BLaER1 treated with 17β-estradiol and CSF1 and Interleukin-3, amounts not matched to agents 10 nM and 100 nM (cell line): ENCODE data around the gene EDDM13.
"Not testable (repeated sequence)": the region's sequence is repeated elsewhere in the genome, so short reads cannot be mapped to it uniquely, and the experiment has no call there.

Experiments
- H3K27ac ChIP-seq, 11 experiments: shearing (Covaris generic); formaldehyde crosslinking; 2 replicates each; pipeline ENCODE4 v1.8.1; 2022
- H3K27me3 ChIP-seq, 11 experiments: shearing (Covaris generic); formaldehyde crosslinking; 2 replicates each; pipeline ENCODE4 v1.8.1; 2022
- H3K36me3 ChIP-seq, 11 experiments: shearing (Covaris generic); formaldehyde crosslinking; 2 replicates each; pipeline ENCODE4 v1.8.1; 2022
- H3K4me1 ChIP-seq, 10 experiments: shearing (Covaris generic); formaldehyde crosslinking; 2 replicates each; pipeline ENCODE4 v1.8.1; 2022
- H3K4me2 ChIP-seq, 11 experiments: shearing (Covaris generic); formaldehyde crosslinking; 2 replicates each; pipeline ENCODE4 v1.8.1; 2022
- H3K4me3 ChIP-seq, 10 experiments: shearing (Covaris generic); formaldehyde crosslinking; 2 replicates each; pipeline ENCODE4 v1.8.1; 2022
- H3K9ac ChIP-seq, 11 experiments: shearing (Covaris generic); formaldehyde crosslinking; 2 replicates each; pipeline ENCODE4 v1.8.1; 2022
- H3K9me3 ChIP-seq, 11 experiments: shearing (Covaris generic); formaldehyde crosslinking; replicated peaks in 1 of 11; 2 replicates each; pipeline ENCODE4 v1.8.1; 2022
- H4K20me1 ChIP-seq, 11 experiments: shearing (Covaris generic); formaldehyde crosslinking; 2 replicates each; pipeline ENCODE4 v1.8.1; 2022
- Cebpa-rat ChIP-seq, 11 experiments: shearing (Covaris generic); IDR thresholded peaks; 2 replicates each; pipeline ENCODE4 v1.8.1; 2022

The EDDM13 gene

DNA sequence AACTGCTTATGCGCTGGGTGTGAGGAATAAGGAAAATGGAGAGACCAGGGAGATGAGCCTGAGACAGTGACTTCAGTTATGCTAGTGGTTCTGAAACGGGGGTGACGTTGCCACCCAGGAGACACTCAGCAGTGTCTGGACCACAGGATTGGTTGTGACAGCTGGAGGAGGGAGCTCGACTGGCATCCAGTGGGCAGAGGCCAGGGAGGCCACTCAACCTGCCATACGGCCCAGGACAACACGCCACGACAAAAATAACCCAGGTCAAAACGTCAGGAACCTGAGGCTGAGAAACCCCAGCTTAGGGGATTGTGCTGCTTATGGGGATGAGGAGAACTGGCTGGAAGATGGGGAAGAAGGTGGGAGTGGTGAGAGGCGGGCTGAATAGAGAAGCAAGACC lies 31.7 kb downstream of the EDDM13 start:
- peaks cover 0 to 71% (median 26%) of the 10 kb centered on the region in 11 experiments; a peak in 17 of 22 replicates for H3K36me3 ChIP-seq
- peaks cover 6 to 12% (median 10%) of the 10 kb centered on the region in 10 experiments; a peak in 17 of 20 replicates for H3K4me1 ChIP-seq
- H3K9ac ChIP-seq, result no peak overlapping the region
- H3K4me3 ChIP-seq, result no peak overlapping the region
- no peaks in the 10 kb centered on the region for H3K27me3 ChIP-seq
- H4K20me1 ChIP-seq, result no peaks in the 10 kb centered on the region
- no peak overlapping the region for H3K4me2 ChIP-seq
- H3K9me3 ChIP-seq, result peaks cover 0 to 17% (median 0%) of the 10 kb centered on the region in 11 experiments; a peak in 9 of 22 replicates
- H3K27ac ChIP-seq, result no peak overlapping the region
- no peak for TF ChIP-seq Cebpa-rat (IDR thresholded peaks at IDR 0.05)

DNA sequence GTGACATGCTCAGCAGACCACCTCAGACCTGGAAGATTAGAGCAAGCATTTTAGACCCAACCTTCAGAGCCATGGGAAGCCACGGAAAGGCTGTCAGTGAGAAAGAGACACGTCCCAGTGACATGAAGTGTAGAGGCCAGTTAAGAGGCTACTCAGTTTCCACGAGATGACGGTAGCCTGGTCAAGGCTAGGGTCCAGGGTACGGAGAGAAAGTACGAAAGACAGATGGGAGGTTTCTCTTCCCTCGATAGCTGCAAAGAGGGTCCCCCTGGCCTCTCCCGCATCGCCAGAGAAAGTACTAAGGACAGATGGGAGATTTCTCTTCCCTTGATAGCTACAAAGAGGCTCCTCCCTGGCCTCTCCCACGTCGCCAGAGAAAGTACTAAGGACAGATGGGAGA lies 33.5 kb downstream of the EDDM13 start:
- Histone ChIP-seq H3K36me3 (peaks cover 10 to 71% (median 40%) of the 10 kb centered on the region in 11 experiments; a peak in 21 of 22 replicates), H3K4me2 (no peak overlapping the region), H3K9ac (no peak overlapping the region), H3K9me3 (peaks cover 0 to 13% (median 0%) of the 10 kb centered on the region in 11 experiments; a peak in 9 of 22 replicates), H3K27ac (no peak overlapping the region), H3K27me3 (no peaks in the 10 kb centered on the region), H4K20me1 (no peaks in the 10 kb centered on the region), H3K4me1 (peaks cover 6 to 11% (median 10%) of the 10 kb centered on the region in 10 experiments; a peak in 17 of 20 replicates), H3K4me3 (no peak overlapping the region)
- no peak for TF ChIP-seq Cebpa-rat (IDR thresholded peaks at IDR 0.05)

- H3K4me2 ChIP-seq, H3K9me3 ChIP-seq, H4K20me1 ChIP-seq, H3K4me3 ChIP-seq, H3K27me3 ChIP-seq, H3K9ac ChIP-seq, H3K4me1 ChIP-seq, H3K27ac ChIP-seq: not testable (repeated sequence)
- H3K36me3 ChIP-seq, result peaks cover 10 to 72% (median 43%) of the 10 kb centered on the region in 11 experiments; a peak in 21 of 22 replicates
Observed at GRCh38 chr19:56307062-56307461, 34.5 kb downstream of the EDDM13 start.

DNA sequence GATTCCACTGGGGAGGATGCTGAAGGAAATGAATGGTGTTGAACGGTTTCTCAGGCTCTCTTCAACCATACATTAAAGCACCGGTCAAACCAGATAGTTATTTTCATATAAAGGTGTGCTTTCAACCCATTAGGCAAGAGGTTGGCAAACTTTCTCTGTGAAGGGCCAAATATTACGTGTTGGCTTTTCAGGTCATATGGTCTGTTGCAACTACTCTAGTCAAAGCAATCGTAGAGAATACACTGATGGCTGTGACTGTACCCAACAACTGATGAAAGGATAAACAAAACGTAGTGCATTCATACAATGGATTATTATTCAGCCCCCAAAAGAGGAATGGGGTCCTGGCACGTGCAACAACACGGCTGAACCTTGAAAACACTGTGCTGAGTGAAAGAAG lies 36.2 kb downstream of the EDDM13 start:
- Histone ChIP-seq H3K27ac (no peak overlapping the region), H3K9me3 (no peaks in the 10 kb centered on the region), H3K36me3 (peaks cover 10 to 71% (median 50%) of the 10 kb centered on the region in 11 experiments; a peak in 21 of 22 replicates), H3K4me2 (no peak overlapping the region), H3K27me3 (no peaks in the 10 kb centered on the region), H3K4me3 (no peak overlapping the region), H3K9ac (no peak overlapping the region), H3K4me1 (peaks cover 16 to 24% (median 17%) of the 10 kb centered on the region in 10 experiments), H4K20me1 (no peaks in the 10 kb centered on the region)
- no peak for TF ChIP-seq Cebpa-rat (IDR thresholded peaks at IDR 0.05)

DNA sequence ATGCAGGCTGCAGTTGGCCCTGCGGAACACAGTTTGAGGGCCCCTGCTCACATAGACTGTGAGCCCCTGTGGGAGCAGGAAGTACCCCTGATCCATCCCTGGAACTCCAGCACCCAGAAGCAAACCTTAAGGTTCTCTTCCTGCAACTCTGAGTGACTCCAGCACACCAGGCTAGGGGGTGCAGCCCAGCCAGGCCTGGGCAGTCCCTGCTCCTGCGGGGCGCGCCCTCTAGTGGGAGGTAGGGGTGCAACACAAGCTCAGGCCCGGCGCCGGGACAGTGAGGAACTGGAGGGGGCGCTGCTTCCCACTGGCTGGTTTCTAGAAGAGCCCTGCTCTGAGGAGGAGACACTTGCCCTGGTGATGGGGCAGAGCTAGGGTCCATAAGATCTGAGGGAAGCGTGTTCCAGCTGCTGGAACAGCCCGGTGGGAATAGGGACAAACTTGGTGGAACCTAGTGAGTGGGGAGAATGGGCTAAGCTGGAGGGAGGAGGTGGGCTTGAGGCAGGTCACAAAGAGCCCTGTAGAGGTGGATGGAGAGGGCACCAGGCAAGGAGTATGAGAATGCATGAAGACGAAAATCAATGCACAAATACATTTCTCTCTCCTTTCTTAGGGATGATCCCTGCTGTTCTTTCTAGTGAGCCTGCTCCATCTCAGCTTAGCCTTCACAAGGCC lies 37.1 kb downstream of the EDDM13 start:
- no peak overlapping the region for H3K9ac ChIP-seq
- no peak overlapping the region for H3K4me3 ChIP-seq
- H3K27me3 ChIP-seq, result no peaks in the 10 kb centered on the region
- no peak for TF ChIP-seq Cebpa-rat (IDR thresholded peaks at IDR 0.05)
- peaks cover 19 to 25% (median 20%) of the 10 kb centered on the region in 10 experiments for H3K4me1 ChIP-seq
- no peak overlapping the region for H3K27ac ChIP-seq
- no peak overlapping the region for H3K4me2 ChIP-seq
- no peaks in the 10 kb centered on the region for H3K9me3 ChIP-seq
- peaks cover 10 to 64% (median 44%) of the 10 kb centered on the region in 11 experiments; a peak in 21 of 22 replicates for H3K36me3 ChIP-seq
- H4K20me1 ChIP-seq, result no peaks in the 10 kb centered on the region

DNA sequence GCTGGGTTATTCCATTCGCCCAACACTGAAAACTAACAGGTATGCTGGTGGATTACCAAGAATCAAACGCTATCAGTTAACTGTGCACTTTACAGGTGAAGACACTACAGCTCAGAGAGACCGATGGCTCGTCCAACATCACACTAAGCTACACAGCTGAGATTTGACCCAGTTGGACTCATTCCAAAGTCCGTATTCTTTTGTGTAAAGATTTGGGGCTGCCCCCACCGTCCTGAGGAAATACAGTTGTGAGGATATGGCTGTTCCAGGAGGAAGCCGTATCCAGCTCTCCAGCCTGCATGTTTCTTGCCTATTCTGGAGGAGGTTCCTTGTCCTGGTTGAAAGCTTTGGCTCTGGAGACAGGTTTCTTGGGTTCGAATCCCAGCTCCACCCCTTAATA lies 37.9 kb downstream of the EDDM13 start:
- Histone ChIP-seq H3K9me3 (no peaks in the 10 kb centered on the region), H3K9ac (no peak overlapping the region), H3K4me3 (no peak overlapping the region), H3K4me1 (peaks cover 20 to 26% (median 21%) of the 10 kb centered on the region in 10 experiments), H3K27me3 (no peaks in the 10 kb centered on the region), H3K36me3 (peaks cover 10 to 56% (median 43%) of the 10 kb centered on the region in 11 experiments; a peak in 19 of 22 replicates), H3K27ac (no peak overlapping the region), H4K20me1 (no peaks in the 10 kb centered on the region), H3K4me2 (no peak overlapping the region)
- TF ChIP-seq Cebpa-rat (IDR thresholded peaks at IDR 0.05), result no peak

DNA sequence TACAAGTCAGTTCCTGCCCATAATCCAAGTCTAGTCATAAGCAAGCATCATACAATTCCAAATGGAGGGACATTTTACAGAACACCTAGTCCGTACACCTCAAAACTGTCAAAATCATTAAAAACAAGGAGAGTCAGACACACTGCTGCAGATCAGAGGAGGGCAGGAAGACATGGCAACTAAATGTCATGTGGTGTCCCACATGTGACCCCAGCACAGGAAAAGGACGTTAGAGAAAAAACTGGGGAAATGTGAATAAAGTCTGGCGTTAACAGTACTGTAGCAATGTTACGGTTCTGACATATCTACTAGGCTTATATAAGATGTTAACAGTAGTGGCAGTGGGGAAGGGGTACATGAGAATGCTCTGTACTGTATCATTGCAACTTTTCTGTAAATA lies 39.8 kb downstream of the EDDM13 start:
- peak overlapping the region in 10 of 11 experiments; percentile 14 to 98 (median 84); a peak in 13 of 22 replicates for H3K4me2 ChIP-seq
- H4K20me1 ChIP-seq, result no peaks in the 10 kb centered on the region
- peaks cover 27 to 40% (median 29%) of the 10 kb centered on the region in 10 experiments for H3K4me1 ChIP-seq
- TF ChIP-seq Cebpa-rat (IDR thresholded peaks at IDR 0.05), result no peak
- H3K9me3 ChIP-seq, result no peaks in the 10 kb centered on the region
- peak overlapping the region in 1 of 11 experiments; percentile 40; a peak in 1 of 22 replicates for H3K9ac ChIP-seq
- H3K27ac ChIP-seq, result peak overlapping the region in 1 of 11 experiments; percentile 23; a peak in 1 of 22 replicates
- H3K27me3 ChIP-seq, result no peaks in the 10 kb centered on the region
- H3K4me3 ChIP-seq, result peak overlapping the region in 1 of 10 experiments; percentile 5; a peak in 1 of 20 replicates
- peaks cover 10 to 47% (median 39%) of the 10 kb centered on the region in 11 experiments; a peak in 19 of 22 replicates for H3K36me3 ChIP-seq

DNA sequence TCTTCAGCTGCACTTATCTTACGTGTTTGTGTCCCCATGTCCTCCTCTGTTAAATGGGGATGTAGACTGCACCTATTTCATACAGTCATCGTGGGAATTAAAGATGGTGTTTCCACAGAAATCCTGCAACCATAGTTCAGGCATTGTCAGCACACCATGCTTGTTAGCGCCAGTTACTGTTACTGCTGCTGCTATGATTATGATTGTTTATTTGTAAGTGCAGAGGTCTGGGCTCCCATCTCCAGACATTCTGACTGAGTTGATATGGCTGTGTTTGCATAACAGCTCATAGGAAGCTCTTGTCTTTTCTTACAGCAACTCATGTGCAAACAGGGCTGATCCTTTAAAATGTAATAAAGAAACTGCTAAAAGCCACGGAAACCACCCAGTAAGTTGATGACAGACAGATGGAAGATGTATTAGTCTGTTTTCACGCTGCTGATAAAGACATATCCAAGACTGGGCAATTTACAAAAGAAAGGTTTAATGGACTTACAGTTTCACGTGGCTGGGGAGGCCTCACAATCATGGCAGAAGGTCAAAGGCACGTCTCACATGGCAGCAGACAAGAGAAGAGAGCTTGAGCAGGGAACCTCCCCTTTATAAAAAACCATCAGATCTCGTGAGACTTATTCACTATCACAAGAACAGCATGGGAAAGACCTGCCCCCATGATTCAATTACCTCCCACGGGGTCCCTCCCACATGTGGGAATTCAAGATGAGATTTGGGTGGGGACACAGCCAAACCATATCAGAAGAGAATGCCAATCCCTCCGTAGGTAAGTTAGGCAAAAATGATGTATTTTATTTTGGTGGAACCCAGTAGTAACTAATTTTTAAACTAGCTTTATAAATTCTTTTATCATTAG lies 40.5 kb downstream of the EDDM13 start:
- peak overlapping the region in 8 of 11 experiments; percentile 88 to 98 (median 98); a peak in 10 of 22 replicates for H3K27ac ChIP-seq
- peak overlapping the region in 3 of 11 experiments; percentile 93 to 96 (median 95); a peak in 3 of 22 replicates for H3K9ac ChIP-seq
- peaks cover 28 to 47% (median 29%) of the 10 kb centered on the region in 10 experiments for H3K4me1 ChIP-seq
- peak overlapping the region in 6 of 10 experiments; percentile 64 to 77 (median 72); a peak in 8 of 20 replicates for H3K4me3 ChIP-seq
- peak overlapping the region; percentile 83 to 98 (median 92); a peak in 20 of 22 replicates for H3K4me2 ChIP-seq
- H3K36me3 ChIP-seq, result peaks cover 10 to 47% (median 34%) of the 10 kb centered on the region in 11 experiments; a peak in 19 of 22 replicates
- H3K27me3 ChIP-seq, result no peaks in the 10 kb centered on the region
- no peaks in the 10 kb centered on the region for H3K9me3 ChIP-seq
- H4K20me1 ChIP-seq, result no peaks in the 10 kb centered on the region
- TF ChIP-seq Cebpa-rat (IDR thresholded peaks at IDR 0.05), result no peak

- no peak for TF ChIP-seq Cebpa-rat (IDR thresholded peaks at IDR 0.05)
- Histone ChIP-seq H3K27ac (peak overlapping the region; percentile 88 to 98 (median 97)), H3K36me3 (peaks cover 10 to 41% (median 29%) of the 10 kb centered on the region in 11 experiments; a peak in 18 of 22 replicates), H4K20me1 (no peaks in the 10 kb centered on the region), H3K27me3 (no peaks in the 10 kb centered on the region), H3K4me3 (peak overlapping the region; percentile 64 to 77 (median 69)), H3K4me2 (peak overlapping the region; percentile 83 to 98 (median 92)), H3K9ac (peak overlapping the region; percentile 85 to 96 (median 93)), H3K9me3 (no peaks in the 10 kb centered on the region), H3K4me1 (peaks cover 28 to 56% (median 34%) of the 10 kb centered on the region in 10 experiments)
Observed at GRCh38 chr19:56314018-56314380, 41.5 kb downstream of the EDDM13 start.
